PFSK-1 (cell line): ENCODE data around the gene DLGAP1.

Experiments
- POLR2AphosphoS5 ChIP-seq: IDR thresholded peaks from 2 replicates; pipeline ENCODE4 v1.6.1; 2012; ENCODE audit warnings: low read depth, mild to moderate bottlenecking, control low read depth, low read length, moderate library complexity
- SIN3A ChIP-seq: IDR thresholded peaks from 2 replicates; pipeline ENCODE4 v1.6.1; 2012; ENCODE audit warnings: mild to moderate bottlenecking, low read length, moderate library complexity, borderline replicate concordance; ENCODE audit not compliant: insufficient read depth
- TAF1 ChIP-seq: IDR thresholded peaks from 2 replicates; pipeline ENCODE4 v1.6.1; 2012; ENCODE audit warnings: low read length, control low read depth, borderline replicate concordance; ENCODE audit not compliant: insufficient read depth
- TF ChIP-seq, protein P1 (sequence below), 2 experiments: IDR thresholded peaks; 2 replicates each; pipeline versions ENCODE4 v1.6.1 to v1.8.0; 2011 to 2012; ENCODE audit warnings: low read depth in 2 of 2, low read length in 2 of 2, control low read depth in 1 of 2, inconsistent platforms in 1 of 2, mild to moderate bottlenecking in 1 of 2, moderate library complexity in 1 of 2; ENCODE audit not compliant: insufficient read depth in 1 of 2

DNA sequence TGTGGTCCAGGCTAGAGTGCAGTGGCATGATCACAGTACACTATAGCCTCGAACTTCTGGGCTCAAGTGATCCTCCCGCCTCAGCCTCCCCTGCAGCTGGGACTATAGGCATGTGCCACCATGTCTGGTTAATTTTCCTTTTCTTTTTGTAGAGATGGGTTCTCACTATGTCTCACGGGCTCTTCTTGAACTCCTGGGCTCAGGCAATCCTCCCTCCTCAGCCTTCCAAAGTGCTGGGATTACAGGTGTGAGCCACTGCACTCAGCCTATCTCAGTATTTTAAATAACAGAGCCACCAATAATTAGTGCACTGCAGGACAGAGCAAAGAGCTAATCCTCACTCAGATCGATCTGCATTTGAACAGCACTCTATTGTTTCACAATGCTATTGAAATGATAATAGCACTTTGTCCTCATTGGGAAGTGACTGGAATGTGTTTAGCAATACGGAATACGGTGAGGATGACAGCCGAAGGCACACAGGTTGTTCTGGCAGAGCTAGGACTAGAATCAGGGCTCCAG, 335.9 kb downstream of the DLGAP1 start:
- TF ChIP-seq POLR2AphosphoS5 = no peak
- TF ChIP-seq, protein P1, sequence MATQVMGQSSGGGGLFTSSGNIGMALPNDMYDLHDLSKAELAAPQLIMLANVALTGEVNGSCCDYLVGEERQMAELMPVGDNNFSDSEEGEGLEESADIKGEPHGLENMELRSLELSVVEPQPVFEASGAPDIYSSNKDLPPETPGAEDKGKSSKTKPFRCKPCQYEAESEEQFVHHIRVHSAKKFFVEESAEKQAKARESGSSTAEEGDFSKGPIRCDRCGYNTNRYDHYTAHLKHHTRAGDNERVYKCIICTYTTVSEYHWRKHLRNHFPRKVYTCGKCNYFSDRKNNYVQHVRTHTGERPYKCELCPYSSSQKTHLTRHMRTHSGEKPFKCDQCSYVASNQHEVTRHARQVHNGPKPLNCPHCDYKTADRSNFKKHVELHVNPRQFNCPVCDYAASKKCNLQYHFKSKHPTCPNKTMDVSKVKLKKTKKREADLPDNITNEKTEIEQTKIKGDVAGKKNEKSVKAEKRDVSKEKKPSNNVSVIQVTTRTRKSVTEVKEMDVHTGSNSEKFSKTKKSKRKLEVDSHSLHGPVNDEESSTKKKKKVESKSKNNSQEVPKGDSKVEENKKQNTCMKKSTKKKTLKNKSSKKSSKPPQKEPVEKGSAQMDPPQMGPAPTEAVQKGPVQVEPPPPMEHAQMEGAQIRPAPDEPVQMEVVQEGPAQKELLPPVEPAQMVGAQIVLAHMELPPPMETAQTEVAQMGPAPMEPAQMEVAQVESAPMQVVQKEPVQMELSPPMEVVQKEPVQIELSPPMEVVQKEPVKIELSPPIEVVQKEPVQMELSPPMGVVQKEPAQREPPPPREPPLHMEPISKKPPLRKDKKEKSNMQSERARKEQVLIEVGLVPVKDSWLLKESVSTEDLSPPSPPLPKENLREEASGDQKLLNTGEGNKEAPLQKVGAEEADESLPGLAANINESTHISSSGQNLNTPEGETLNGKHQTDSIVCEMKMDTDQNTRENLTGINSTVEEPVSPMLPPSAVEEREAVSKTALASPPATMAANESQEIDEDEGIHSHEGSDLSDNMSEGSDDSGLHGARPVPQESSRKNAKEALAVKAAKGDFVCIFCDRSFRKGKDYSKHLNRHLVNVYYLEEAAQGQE (IDR thresholded peaks at IDR 0.05; ENCODE audit: insufficient read depth in 1 of 2, low read depth in 2 of 2, low read length in 2 of 2) = no peak
- TF ChIP-seq SIN3A = no peak
- TF ChIP-seq TAF1 = no peak
